SK-N-SH treated with all-trans-retinoic acid at 6 μM for 48 hours (cell line): ENCODE data around the gene BEGAIN.

Source experiments
- ATAC-seq: fragments of 200-7000 bp; cut with Tn5 transposase; 3 replicates; pipeline ENCODE4 v1.9.1; 2020; ENCODE audit warnings: mild to moderate bottlenecking, moderate library complexity
- ARNTL ChIP-seq: fragments of 450-650 bp; formaldehyde crosslinking; IDR thresholded peaks from 2 replicates; pipeline ENCODE4 v1.5.0; 2020; ENCODE audit warnings: low read depth, mild to moderate bottlenecking, moderate library complexity, borderline replicate concordance
- BACH2 ChIP-seq: fragments of 250-450 bp; sonication (Bioruptor Pico); IDR thresholded peaks from 2 replicates; pipeline ENCODE4 v1.9.0; 2021; ENCODE audit warnings: mild to moderate bottlenecking, borderline replicate concordance
- CREB5 ChIP-seq: fragments of 250-450 bp; sonication (Bioruptor Pico); IDR thresholded peaks from 2 replicates; pipeline ENCODE4 v1.5.1; 2020; ENCODE audit warnings: low read depth, mild to moderate bottlenecking, moderate library complexity
- CSDC2 ChIP-seq: fragments of 250-450 bp; sonication (Bioruptor Pico); IDR thresholded peaks from 2 replicates; pipeline ENCODE4 v1.5.0; 2020; ENCODE audit warnings: mild to moderate bottlenecking, moderate library complexity
- CSRNP3 ChIP-seq: fragments of 250-450 bp; sonication (Bioruptor Pico); IDR thresholded peaks from 2 replicates; pipeline ENCODE4 v1.5.1; 2021; ENCODE audit warnings: mild to moderate bottlenecking, moderate library complexity
- ESRRG ChIP-seq: fragments of 250-450 bp; sonication (Bioruptor Pico); IDR thresholded peaks from 2 replicates; pipeline ENCODE4 v1.6.1; 2021; ENCODE audit warnings: mild to moderate bottlenecking
- GLIS3 ChIP-seq: fragments of 250-450 bp; sonication (Bioruptor Pico); IDR thresholded peaks from 2 replicates; pipeline ENCODE4 v1.5.0; 2020; ENCODE audit warnings: mild to moderate bottlenecking, moderate library complexity
- ISL1 ChIP-seq: fragments of 250-450 bp; sonication (Bioruptor Pico); IDR thresholded peaks from 2 replicates; pipeline ENCODE4 v2.1.2; 2022; ENCODE audit warnings: mild to moderate bottlenecking, moderate library complexity
- OSR1 ChIP-seq: fragments of 250-450 bp; sonication (Bioruptor Pico); IDR thresholded peaks from 2 replicates; pipeline ENCODE4 v1.8.0; 2022; ENCODE audit warnings: moderate library complexity, mild to moderate bottlenecking, inconsistent platforms
- PATZ1 ChIP-seq: fragments of 250-450 bp; sonication (Bioruptor Pico); IDR thresholded peaks from 2 replicates; pipeline ENCODE4 v1.8.0; 2020; ENCODE audit warnings: mild to moderate bottlenecking, moderate library complexity, borderline replicate concordance
- POU6F1 ChIP-seq: fragments of 250-450 bp; sonication (Bioruptor Pico); IDR thresholded peaks from 2 replicates; pipeline ENCODE4 v1.8.0; 2021; ENCODE audit warnings: low read depth, mild to moderate bottlenecking, moderate library complexity, borderline replicate concordance
- PPARA ChIP-seq: fragments of 250-450 bp; sonication (Bioruptor Pico); IDR thresholded peaks from 2 replicates; pipeline ENCODE4 v1.5.0; 2020; ENCODE audit warnings: mild to moderate bottlenecking, borderline replicate concordance
- RARB ChIP-seq: fragments of 250-450 bp; sonication (Bioruptor Pico); IDR thresholded peaks from 2 replicates; pipeline ENCODE4 v1.8.0; 2021; ENCODE audit warnings: mild to moderate bottlenecking, moderate library complexity
- SNAI2 ChIP-seq: fragments of 250-450 bp; sonication (Bioruptor Pico); IDR thresholded peaks from 2 replicates; pipeline ENCODE4 v1.5.0; 2020; ENCODE audit warnings: mild to moderate bottlenecking, moderate library complexity
- TCF4 ChIP-seq: fragments of 250-450 bp; sonication (Bioruptor Pico); IDR thresholded peaks from 2 replicates; pipeline ENCODE4 v1.8.0; 2021; ENCODE audit warnings: mild to moderate bottlenecking, moderate library complexity, borderline replicate concordance
- TOX ChIP-seq: fragments of 250-450 bp; sonication (Bioruptor Pico); IDR thresholded peaks from 2 replicates; pipeline ENCODE4 v1.8.0; 2021; ENCODE audit warnings: mild to moderate bottlenecking, moderate library complexity, borderline replicate concordance
- TSHZ2 ChIP-seq: fragments of 250-450 bp; sonication (Bioruptor Pico); IDR thresholded peaks from 2 replicates; pipeline ENCODE4 v1.5.0; 2020; ENCODE audit warnings: mild to moderate bottlenecking, moderate library complexity
- ZC3H10 ChIP-seq: fragments of 250-450 bp; sonication (Bioruptor Pico); IDR thresholded peaks from 2 replicates; pipeline ENCODE4 v1.5.1; 2021; ENCODE audit warnings: mild to moderate bottlenecking, moderate library complexity
- ZFP3 ChIP-seq: fragments of 250-450 bp; sonication (Bioruptor Pico); IDR thresholded peaks from 2 replicates; pipeline ENCODE4 v1.5.0; 2020; ENCODE audit warnings: mild to moderate bottlenecking, moderate library complexity
- ZFP30 ChIP-seq: fragments of 450-650 bp; formaldehyde crosslinking; IDR thresholded peaks from 2 replicates; pipeline ENCODE4 v1.5.0; 2022; ENCODE audit warnings: mild to moderate bottlenecking, moderate library complexity
- ZNF70 ChIP-seq: fragments of 450-650 bp; formaldehyde crosslinking; IDR thresholded peaks from 2 replicates; pipeline ENCODE4 v1.5.0; 2020; ENCODE audit warnings: mild to moderate bottlenecking, moderate library complexity
- ZNF8 ChIP-seq: fragments of 450-650 bp; formaldehyde crosslinking; IDR thresholded peaks from 2 replicates; pipeline ENCODE4 v1.5.0; 2020; ENCODE audit warnings: mild to moderate bottlenecking, moderate library complexity

BEGAIN gene

GRCh38 chr14:100572543-100572942 is 14.7 kb downstream of the BEGAIN start (continued):
- TF ChIP-seq POU6F1 (CRISPR knock-in tag): no peak
- no peak for TF ChIP-seq ZFP3 (CRISPR knock-in tag)

- no peak for ATAC-seq
- TF ChIP-seq CSRNP3 (CRISPR knock-in tag): no peak
- TF ChIP-seq ZFP30: no peak
- TF ChIP-seq CSDC2: no peak
- TF ChIP-seq TSHZ2: no peak
- no peak for TF ChIP-seq CREB5 (CRISPR knock-in tag)
- TF ChIP-seq ISL1 (CRISPR knock-in tag): no peak
- no peak for TF ChIP-seq BACH2 (CRISPR knock-in tag)
- TF ChIP-seq ESRRG (CRISPR knock-in tag): no peak
- no peak for TF ChIP-seq ZNF8 (CRISPR knock-in tag)
- no peak for TF ChIP-seq RARB
- TF ChIP-seq ZNF70 (CRISPR knock-in tag): no peak
- TF ChIP-seq ZC3H10 (CRISPR knock-in tag): no peak
- TF ChIP-seq SNAI2: no peak
- TF ChIP-seq TCF4 (CRISPR knock-in tag): no peak
Observed at GRCh38 chr14:100571837-100572236, 15.4 kb downstream of the BEGAIN start.

GRCh38 chr14:100570726-100571454 is 16.3 kb downstream of the BEGAIN start:
- TF ChIP-seq CSDC2 (no peak), ARNTL (CRISPR knock-in tag) (no peak), RARB (no peak), ESRRG (CRISPR knock-in tag) (no peak), PPARA (CRISPR knock-in tag) (no peak), SNAI2 (no peak), OSR1 (CRISPR knock-in tag) (no peak), TCF4 (CRISPR knock-in tag) (no peak), ZFP3 (CRISPR knock-in tag) (no peak), ZNF70 (CRISPR knock-in tag) (no peak), PATZ1 (CRISPR knock-in tag) (no peak), GLIS3 (CRISPR knock-in tag) (no peak), CREB5 (CRISPR knock-in tag) (no peak), ZC3H10 (CRISPR knock-in tag) (no peak), TOX (no peak), CSRNP3 (CRISPR knock-in tag) (no peak), ISL1 (CRISPR knock-in tag) (no peak), ZFP30 (no peak), POU6F1 (CRISPR knock-in tag) (no peak)
- no peak for ATAC-seq
